HepG2 (cell line): ENCODE data around the gene PVALB. TPM values are rescaled to one million over a fixed set of nuclear protein-coding genes. Genes with fewer than 3 reads are reported as not detected.

Source experiments
- ATAC-seq: fragments of 200-7000 bp; cut with Tn5 transposase; 3 replicates; pipeline ENCODE4 v1.9.1; 2020; ENCODE audit warnings: mild to moderate bottlenecking, moderate library complexity
- BruUV-seq: library from RNA; stranded (reverse); fragments of 400-500 nt; replicated peaks from 2 replicates; lab custom pipeline; 2021; lab: Mats Ljungman, UMichigan
- CTCF ChIA-PET: fragments of 300-600 bp; formaldehyde crosslinking; extraction: SDS; loops from one replicate; lab custom pipeline; 2021; ENCODE audit warnings: low total read pairs, inconsistent platforms, low intra/inter-chr PET ratio; lab: Yijun Ruan, JAX
- POLR2A ChIA-PET: fragments of 350-600 bp; sonication (Branson Sonifier 250); formaldehyde crosslinking; loops from one replicate; lab custom pipeline; 2020; ENCODE audit warnings: antibody characterized with exemption, inconsistent platforms; lab: Yijun Ruan, JAX
- DNase-seq: peaks from one replicate; pipeline ENCODE4 v3.0.0-alpha.2; 2015; ENCODE audit warnings: low spot score
- FAIRE-seq: peaks from 3 replicates; lab custom pipeline; 2011; peaks lifted over from hg19 to GRCh38; lab: Jason Lieb, UNC
- H2AFZ ChIP-seq: one replicate; pipeline ENCODE4 v1.6.1; 2011; ENCODE audit warnings: low read length, inconsistent platforms
- H3K27ac ChIP-seq: fragments of 300-600 bp; 3 replicates; pipeline ENCODE4 v1.8.0; 2011; ENCODE audit warnings: mixed run types, mild to moderate bottlenecking, mixed read lengths, low read length, inconsistent platforms; ENCODE audit not compliant: insufficient read depth; ENCODE audit errors: extremely low read length
- H3K27me3 ChIP-seq, 2 experiments: fragments of 200-600 bp in 1 of 2; 2 replicates in 1 of 2; 3 replicates in 1 of 2; pipeline versions ENCODE4 v1.6.0 to v1.8.0; 2011; ENCODE audit warnings: low read length in 2 of 2, mild to moderate bottlenecking in 2 of 2, moderate library complexity in 2 of 2, inconsistent platforms in 1 of 2; ENCODE audit not compliant: insufficient read depth in 2 of 2, control insufficient read depth in 1 of 2
- H3K36me3 ChIP-seq, 2 experiments: fragments of 200-600 bp in 1 of 2; replicated peaks in 1 of 2; 2 replicates in 1 of 2; 3 replicates in 1 of 2; pipeline versions ENCODE4 v1.5.1 to v1.8.0; 2011; ENCODE audit warnings: low read length in 2 of 2, inconsistent platforms in 1 of 2; ENCODE audit not compliant: insufficient read depth in 2 of 2, control insufficient read depth in 1 of 2
- H3K4me1 ChIP-seq: 2 replicates; pipeline ENCODE4 v1.5.1; 2012; ENCODE audit warnings: low read length, inconsistent platforms; ENCODE audit not compliant: insufficient read depth
- H3K4me2 ChIP-seq: 2 replicates; pipeline ENCODE4 v1.6.0; 2011; ENCODE audit warnings: low read depth, low read length, inconsistent platforms
- H3K4me3 ChIP-seq, 3 experiments: fragments of 200-600 bp in 1 of 3; sonication (generic), shearing (Covaris generic) in 1 of 3; replicated peaks in 1 of 3; 2 replicates each; pipeline ENCODE4 v1.5.1; 2011 to 2016; ENCODE audit warnings: low read length in 3 of 3, inconsistent platforms in 2 of 3, low read depth in 2 of 3, mild to moderate bottlenecking in 2 of 3, control low read depth in 1 of 3, mixed read lengths in 1 of 3; ENCODE audit not compliant: insufficient read depth in 1 of 3
- H3K79me2 ChIP-seq: one replicate; pipeline ENCODE4 v1.6.1; 2011; ENCODE audit warnings: low read length, inconsistent platforms; ENCODE audit not compliant: insufficient read depth
- H3K9ac ChIP-seq: 2 replicates; pipeline ENCODE4 v1.6.0; 2011; ENCODE audit warnings: mild to moderate bottlenecking, low read depth, low read length, inconsistent platforms; ENCODE audit not compliant: insufficient read depth
- H3K9me3 ChIP-seq: 2 replicates; pipeline ENCODE4 v1.5.1; 2012; ENCODE audit warnings: mild to moderate bottlenecking, low read length
- H4K20me1 ChIP-seq: 2 replicates; pipeline ENCODE4 v1.6.0; 2011; ENCODE audit warnings: inconsistent platforms, mild to moderate bottlenecking, low read length, moderate library complexity; ENCODE audit not compliant: insufficient read depth
- GFI1 ChIP-seq: sonication (generic); formaldehyde crosslinking; IDR thresholded peaks from 2 replicates; pipeline ENCODE4 v1.5.0; 2020; ENCODE audit warnings: missing genetic modification reagents, mild to moderate bottlenecking, borderline replicate concordance
- MTA3 ChIP-seq: sonication (generic); formaldehyde crosslinking; IDR thresholded peaks from 2 replicates; pipeline ENCODE4 v1.4.0; 2020; ENCODE audit warnings: missing genetic modification reagents
- RBAK ChIP-seq: sonication (generic); formaldehyde crosslinking; IDR thresholded peaks from 2 replicates; pipeline ENCODE4 v1.5.1; 2020; ENCODE audit warnings: mild to moderate bottlenecking, missing genetic modification reagents
- SALL2 ChIP-seq: sonication (generic); formaldehyde crosslinking; IDR thresholded peaks from 2 replicates; pipeline ENCODE4 v1.8.1; 2023; ENCODE audit warnings: mild to moderate bottlenecking, missing genetic modification reagents, inconsistent platforms
- ZNF614 ChIP-seq: IDR thresholded peaks from 2 replicates; pipeline ENCODE4 v1.6.1; 2018; ENCODE audit warnings: missing biosample characterization, missing genetic modification reagents, inconsistent platforms, borderline replicate concordance
- ZNF747 ChIP-seq: sonication (generic); formaldehyde crosslinking; IDR thresholded peaks from 2 replicates; pipeline ENCODE4 v1.8.1; 2023; ENCODE audit warnings: missing genetic modification reagents, mild to moderate bottlenecking, borderline replicate concordance
- ZNF770 ChIP-seq: sonication (generic); formaldehyde crosslinking; IDR thresholded peaks from 2 replicates; pipeline ENCODE4 v1.5.0; 2020; ENCODE audit warnings: mild to moderate bottlenecking, missing genetic modification reagents
- ZNF775 ChIP-seq: sonication (generic); formaldehyde crosslinking; IDR thresholded peaks from 2 replicates; pipeline ENCODE4 v1.4.0; 2020; ENCODE audit warnings: missing genetic modification reagents, mild to moderate bottlenecking, moderate library complexity, borderline replicate concordance
- WGBS: methylation state at CpG from one replicate; pipeline ENCODE4 v1.1.6; 2017; ENCODE audit warnings: low lambda C conversion rate; 5-methylcytosine and 5-hydroxymethylcytosine counted together
- in situ Hi-C: cut with HindIII; loops from 2 replicates; pipeline ENCODE4 v1.10.0; 2017; ENCODE audit warnings: low pct_unique_long_range_greater_than_20kb; ENCODE audit not compliant: extremely low pct_ligation_motif_present
- intact Hi-C: fragments of 100-400 bp; cut with micrococcal nuclease; formaldehyde crosslinking; loops from one replicate; pipeline ENCODE4 v1.10.0; 2022; ENCODE audit not compliant: unreplicated experiment
- polyA plus RNA-seq, 8 experiments: library from polyadenylated mRNA; depleted of rRNA in 3 of 8; stranded (reverse) in 7 of 8; unstranded in 1 of 8; fragments of >200 nt; fragmentation: Illumina TruSeq in 4 of 8; extraction: Trizol in 4 of 8; gene quantifications; 2 replicates each; pipeline versions ENCODE4 v1.2.1 to v1.2.3, GENCODE V29; 2011 to 2016; ENCODE audit warnings: low read depth in 4 of 8, missing spikeins in 1 of 8, mixed read lengths in 1 of 8; ENCODE audit not compliant: insufficient read depth in 1 of 8
- total RNA-seq, 5 experiments: library from RNA; depleted of rRNA; stranded (reverse); fragments of >200 nt; fragmentation: Illumina TruSeq; extraction: Trizol; gene quantifications; 2 replicates each; pipeline ENCODE4 v1.2.3, GENCODE V29; 2016; ENCODE audit warnings: low read depth in 1 of 5

The PVALB gene
- total and polyA plus RNA-seq, 2 of the 13 experiments (the other 11 are each of a cell fraction or from before 2014, with no cell fraction given): not detected

GRCh38 chr22:36795633-36796032 lies 21.2 kb downstream of the PVALB start:
- Histone ChIP-seq H3K4me2 (no peak overlapping the region), H3K9me3 (no peaks in the 10 kb centered on the region), H2AFZ (no peak overlapping the region), H3K4me3 (no peak overlapping the region), H3K79me2 (no peaks in the 10 kb centered on the region)
- CTCF ChIA-PET: no interaction called here
- ATAC-seq: no peak
- TF ChIP-seq GFI1 (CRISPR knock-in tag): no peak
- no peak for TF ChIP-seq ZNF747 (CRISPR knock-in tag)
- TF ChIP-seq ZNF770 (CRISPR knock-in tag): no peak
- no peak for TF ChIP-seq ZNF775 (CRISPR knock-in tag)
- no peak for TF ChIP-seq ZNF614 (CRISPR knock-in tag)
- no peak for TF ChIP-seq RBAK (CRISPR knock-in tag)
- no peak for TF ChIP-seq SALL2 (CRISPR knock-in tag)
- no peak for TF ChIP-seq MTA3 (CRISPR knock-in tag)
- TF ChIP-seq, all 625 proteins: peak for 0
- H3K27me3 ChIP-seq: peaks cover 2 to 28% of the 10 kb centered on the region in 2 experiments; a peak in 3 of 5 replicates
- DNase-seq (no peak), FAIRE-seq (no peak)
- WGBS: 30% methylated on average over 7 of the region's 7 CpGs
- H3K36me3 ChIP-seq: no peaks in the 10 kb centered on the region
- no peak overlapping the region for H3K9ac ChIP-seq
- POLR2A ChIA-PET: no interaction called here
- H4K20me1 ChIP-seq: no peaks in the 10 kb centered on the region
- BruUV-seq: no TSS peak
- H3K27ac ChIP-seq: no peak overlapping the region
- in situ Hi-C loops: no loop called here
- intact Hi-C loops: no loop called here
- no peaks in the 10 kb centered on the region for H3K4me1 ChIP-seq
